Osteoblast (primary cell): ENCODE results near the gene SIPA1L3. TPM values are rescaled to one million over a fixed set of nuclear protein-coding genes. Genes with fewer than 3 reads are reported as not detected.

ENCODE experiments used
- DNase-seq: peaks from one replicate; pipeline ENCODE4 v3.0.0; 2011; ENCODE audit warnings: low spot score, mixed read lengths; ENCODE audit not compliant: insufficient read length; ENCODE audit errors: missing footprints
- H2AFZ ChIP-seq: 2 replicates; pipeline ENCODE4 v1.6.0; 2011; ENCODE audit warnings: mild to moderate bottlenecking, low read length
- H3K27ac ChIP-seq: 2 replicates; pipeline ENCODE4 v1.5.1; 2011; ENCODE audit warnings: mild to moderate bottlenecking, low read depth, low read length, moderate library complexity
- H3K27me3 ChIP-seq: 2 replicates; pipeline ENCODE4 v1.6.0; 2012; ENCODE audit warnings: mild to moderate bottlenecking, control low read depth, inconsistent platforms, low read length, moderate library complexity; ENCODE audit not compliant: insufficient read depth
- H3K36me3 ChIP-seq: 2 replicates; pipeline ENCODE4 v1.5.1; 2011; ENCODE audit warnings: mild to moderate bottlenecking, low read length, control low read depth, moderate library complexity; ENCODE audit not compliant: insufficient read depth
- H3K4me1 ChIP-seq: 2 replicates; pipeline ENCODE4 v1.5.1; 2011; ENCODE audit warnings: mild to moderate bottlenecking, low read length, control low read depth, moderate library complexity; ENCODE audit not compliant: insufficient read depth
- H3K4me2 ChIP-seq: 2 replicates; pipeline ENCODE4 v1.6.0; 2011; ENCODE audit warnings: mild to moderate bottlenecking, low read length; ENCODE audit not compliant: insufficient read depth
- H3K4me3 ChIP-seq: fragments of 200-600 bp; sonication (generic); 3 replicates; pipeline ENCODE4 v1.5.1; 2012; ENCODE audit warnings: mild to moderate bottlenecking, low read length, inconsistent platforms; ENCODE audit not compliant: insufficient read depth
- H3K79me2 ChIP-seq: 2 replicates; pipeline ENCODE4 v1.6.0; 2012; ENCODE audit warnings: mild to moderate bottlenecking, low read length, control low read depth, inconsistent platforms; ENCODE audit not compliant: insufficient read depth
- H3K9me3 ChIP-seq: 2 replicates; pipeline ENCODE4 v1.5.1; 2011; ENCODE audit warnings: low read depth, low read length, control low read depth
- H4K20me1 ChIP-seq: 2 replicates; pipeline ENCODE4 v1.6.0; 2012; ENCODE audit warnings: mild to moderate bottlenecking, low read length, control low read depth; ENCODE audit not compliant: insufficient read depth
- CTCF ChIP-seq: IDR thresholded peaks from 2 replicates; pipeline ENCODE4 v1.5.1; 2011; ENCODE audit warnings: mild to moderate bottlenecking, low read depth, low read length, moderate library complexity; ENCODE audit errors: extremely low read depth
- total RNA-seq: library from RNA; depleted of rRNA; stranded (reverse); fragments of >200 nt; gene quantifications from 2 replicates; pipeline ENCODE4 v1.2.3, GENCODE V29; 2012

The SIPA1L3 gene
- total RNA-seq, 1 donor: 17.4 TPM

GRCh38 chr19:37987356-37988332 is 80.6 kb downstream of the SIPA1L3 start:
- no peak for DNase-seq
- Histone ChIP-seq H3K27me3 (no peaks in the 10 kb centered on the region), H3K27ac (no peak overlapping the region), H3K4me1 (peaks cover 24% of the 10 kb centered on the region), H2AFZ (no peak overlapping the region), H4K20me1 (peaks cover 1% of the 10 kb centered on the region), H3K9me3 (no peaks in the 10 kb centered on the region), H3K36me3 (no peaks in the 10 kb centered on the region), H3K79me2 (peaks cover 97% of the 10 kb centered on the region), H3K4me3 (no peak overlapping the region), H3K4me2 (no peak overlapping the region)
- TF ChIP-seq CTCF: peak; percentile 21

- Histone ChIP-seq H3K36me3 (no peaks in the 10 kb centered on the region), H3K4me1 (peaks cover 24% of the 10 kb centered on the region), H2AFZ (peak overlapping the region; percentile 15), H3K9me3 (no peaks in the 10 kb centered on the region), H4K20me1 (no peaks in the 10 kb centered on the region), H3K4me3 (no peak overlapping the region), H3K27me3 (no peaks in the 10 kb centered on the region), H3K79me2 (peaks cover 95% of the 10 kb centered on the region), H3K27ac (peak overlapping the region; percentile 62), H3K4me2 (no peak overlapping the region)
- no peak for DNase-seq
- no peak for TF ChIP-seq CTCF
These were observed 82.0 kb downstream of the SIPA1L3 start for GRCh38 chr19:37988758-37989635.

GRCh38 chr19:37989855-37990254 is 82.8 kb downstream of the SIPA1L3 start:
- peaks cover 5% of the 10 kb centered on the region for H3K36me3 ChIP-seq
- peaks cover 95% of the 10 kb centered on the region for H3K79me2 ChIP-seq
- TF ChIP-seq CTCF: no peak
- no peak overlapping the region for H3K27ac ChIP-seq
- H3K4me3 ChIP-seq: no peak overlapping the region
- H3K27me3 ChIP-seq: no peaks in the 10 kb centered on the region
- no peaks in the 10 kb centered on the region for H4K20me1 ChIP-seq
- no peak overlapping the region for H3K4me2 ChIP-seq
- peaks cover 24% of the 10 kb centered on the region for H3K4me1 ChIP-seq
- H2AFZ ChIP-seq: no peak overlapping the region
- H3K9me3 ChIP-seq: no peaks in the 10 kb centered on the region
- no peak for DNase-seq
